Tibial nerve (tissue), 3 donors: ENCODE data around the gene SMIM8.
"Not testable (repeated sequence)": the region's sequence is repeated elsewhere in the genome, so short reads cannot be mapped to it uniquely, and the experiment has no call there.

Experiments
- POLR2A ChIP-seq, 2 donors: fragments of 450-650 bp; IDR thresholded peaks; one replicate each; pipeline ENCODE4 v1.6.1; 2017; ENCODE audit warnings: antibody characterized with exemption in 2 of 2, mild to moderate bottlenecking in 2 of 2, moderate library complexity in 2 of 2
- TF ChIP-seq, protein P1 (sequence below), 5 experiments: fragments of 200-600 bp in 3 of 5; fragments of 450-650 bp in 2 of 5; sonication (generic) in 3 of 5; IDR thresholded peaks; one replicate each; pipeline ENCODE4 v1.5.1; 2016 to 2019; ENCODE audit warnings: antibody characterized with exemption in 5 of 5, mild to moderate bottlenecking in 3 of 5, moderate library complexity in 2 of 5

DNA sequence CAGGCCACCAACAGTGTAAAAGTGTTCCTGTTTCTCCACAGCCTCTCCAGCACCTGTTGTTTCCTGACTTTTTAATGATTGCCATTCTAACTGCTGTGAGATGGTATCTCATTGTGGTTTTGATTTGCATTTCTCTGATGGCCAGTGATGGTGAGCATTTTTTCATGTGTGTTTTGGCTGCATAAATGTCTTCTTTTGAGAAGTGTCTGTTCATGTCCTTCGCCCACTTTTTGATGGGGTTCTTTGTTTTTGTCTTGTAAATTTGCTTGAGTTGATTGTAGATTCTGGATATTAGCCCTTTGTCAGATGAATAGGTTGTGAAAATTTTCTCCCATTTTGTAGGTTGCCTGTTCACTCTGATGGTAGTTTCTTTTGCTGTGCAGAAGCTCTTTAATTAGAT, 1.5 kb downstream of the SMIM8 start:
- TF ChIP-seq, protein P1, sequence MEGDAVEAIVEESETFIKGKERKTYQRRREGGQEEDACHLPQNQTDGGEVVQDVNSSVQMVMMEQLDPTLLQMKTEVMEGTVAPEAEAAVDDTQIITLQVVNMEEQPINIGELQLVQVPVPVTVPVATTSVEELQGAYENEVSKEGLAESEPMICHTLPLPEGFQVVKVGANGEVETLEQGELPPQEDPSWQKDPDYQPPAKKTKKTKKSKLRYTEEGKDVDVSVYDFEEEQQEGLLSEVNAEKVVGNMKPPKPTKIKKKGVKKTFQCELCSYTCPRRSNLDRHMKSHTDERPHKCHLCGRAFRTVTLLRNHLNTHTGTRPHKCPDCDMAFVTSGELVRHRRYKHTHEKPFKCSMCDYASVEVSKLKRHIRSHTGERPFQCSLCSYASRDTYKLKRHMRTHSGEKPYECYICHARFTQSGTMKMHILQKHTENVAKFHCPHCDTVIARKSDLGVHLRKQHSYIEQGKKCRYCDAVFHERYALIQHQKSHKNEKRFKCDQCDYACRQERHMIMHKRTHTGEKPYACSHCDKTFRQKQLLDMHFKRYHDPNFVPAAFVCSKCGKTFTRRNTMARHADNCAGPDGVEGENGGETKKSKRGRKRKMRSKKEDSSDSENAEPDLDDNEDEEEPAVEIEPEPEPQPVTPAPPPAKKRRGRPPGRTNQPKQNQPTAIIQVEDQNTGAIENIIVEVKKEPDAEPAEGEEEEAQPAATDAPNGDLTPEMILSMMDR (IDR thresholded peaks at IDR 0.05), result not testable (repeated sequence)
- TF ChIP-seq POLR2A (IDR thresholded peaks at IDR 0.05), result not testable (repeated sequence)
